ENCODE measurements around the gene TCF7L1. TPM values are rescaled to one million over a fixed set of nuclear protein-coding genes. Genes with fewer than 3 reads are reported as not detected.

The TCF7L1 gene
- total RNA-seq, 1 donor from 2014 or later, result 48.3 TPM

GRCh38 chr2:85158559-85159273, 25.5 kb downstream of the TCF7L1 start:
- Mint-ChIP-seq H3K27ac (no peak overlapping the region), H3K9me3 (no peaks in the 10 kb centered on the region), H3K4me3 (no peak overlapping the region), H3K27me3 (ENCODE audit: low read depth) (no peaks in the 10 kb centered on the region), H3K4me1 (peaks cover 59% of the 10 kb centered on the region), H3K36me3 (no peaks in the 10 kb centered on the region)
- no peak for DNase-seq (ENCODE audit: low spot score in 2 of 2, unreplicated experiment in 2 of 2)
- TF ChIP-seq CTCF (IDR thresholded peaks at IDR 0.05; ENCODE audit: unreplicated experiment), result no peak

- no peaks in the 10 kb centered on the region for H3K27me3 Mint-ChIP-seq (ENCODE audit: low read depth)
- no peak for DNase-seq (ENCODE audit: low spot score in 2 of 2, unreplicated experiment in 2 of 2)
- H3K36me3 Mint-ChIP-seq, result no peaks in the 10 kb centered on the region
- peaks cover 59% of the 10 kb centered on the region for H3K4me1 Mint-ChIP-seq
- TF ChIP-seq CTCF (IDR thresholded peaks at IDR 0.05; ENCODE audit: unreplicated experiment), result no peak
- no peaks in the 10 kb centered on the region for H3K9me3 Mint-ChIP-seq
- no peak overlapping the region for H3K27ac Mint-ChIP-seq
- no peak overlapping the region for H3K4me3 Mint-ChIP-seq
Measured at GRCh38 chr2:85159589-85159988, 26.4 kb downstream of the TCF7L1 start.

- Mint-ChIP-seq H3K4me1 (peaks cover 64% of the 10 kb centered on the region), H3K27me3 (ENCODE audit: low read depth) (no peaks in the 10 kb centered on the region), H3K4me3 (no peak overlapping the region), H3K27ac (peak overlapping the region; percentile 15), H3K9me3 (no peaks in the 10 kb centered on the region), H3K36me3 (no peaks in the 10 kb centered on the region)
- DNase-seq (ENCODE audit: low spot score in 2 of 2, unreplicated experiment in 2 of 2), result no peak
- no peak for TF ChIP-seq CTCF (IDR thresholded peaks at IDR 0.05; ENCODE audit: unreplicated experiment)
Measured at GRCh38 chr2:85160966-85161960, 28.1 kb downstream of the TCF7L1 start.

- no peak overlapping the region for H3K4me3 Mint-ChIP-seq
- TF ChIP-seq CTCF (IDR thresholded peaks at IDR 0.05; ENCODE audit: unreplicated experiment), result no peak
- no peaks in the 10 kb centered on the region for H3K27me3 Mint-ChIP-seq (ENCODE audit: low read depth)
- H3K27ac Mint-ChIP-seq, result peak overlapping the region; percentile 68
- no peaks in the 10 kb centered on the region for H3K9me3 Mint-ChIP-seq
- no peak for DNase-seq (ENCODE audit: low spot score in 2 of 2, unreplicated experiment in 2 of 2)
- peaks cover 56% of the 10 kb centered on the region for H3K4me1 Mint-ChIP-seq
- H3K36me3 Mint-ChIP-seq, result peaks cover 5% of the 10 kb centered on the region
Measured at GRCh38 chr2:85162746-85163301, 29.6 kb downstream of the TCF7L1 start.

- DNase-seq (ENCODE audit: low spot score in 2 of 2, unreplicated experiment in 2 of 2), result no peak
- peaks cover 6% of the 10 kb centered on the region for H3K36me3 Mint-ChIP-seq
- TF ChIP-seq CTCF (IDR thresholded peaks at IDR 0.05; ENCODE audit: unreplicated experiment), result no peak
- H3K4me1 Mint-ChIP-seq, result peaks cover 49% of the 10 kb centered on the region
- H3K9me3 Mint-ChIP-seq, result no peaks in the 10 kb centered on the region
- H3K27me3 Mint-ChIP-seq (ENCODE audit: low read depth), result no peaks in the 10 kb centered on the region
- H3K4me3 Mint-ChIP-seq, result no peak overlapping the region
- peak overlapping the region; percentile 77 for H3K27ac Mint-ChIP-seq
Measured at GRCh38 chr2:85163675-85164074, 30.5 kb downstream of the TCF7L1 start.

Data from mesothelial cell of epicardium (in vitro differentiated cells).